ENCODE measurements around the gene RCBTB1.
A peak's percentile ranks its signal among the peaks of the same experiment; 100 is the strongest.
"Not testable (repeated sequence)": the region's sequence is repeated elsewhere in the genome, so short reads cannot be mapped to it uniquely, and the experiment has no call there.

Gene RCBTB1

DNA sequence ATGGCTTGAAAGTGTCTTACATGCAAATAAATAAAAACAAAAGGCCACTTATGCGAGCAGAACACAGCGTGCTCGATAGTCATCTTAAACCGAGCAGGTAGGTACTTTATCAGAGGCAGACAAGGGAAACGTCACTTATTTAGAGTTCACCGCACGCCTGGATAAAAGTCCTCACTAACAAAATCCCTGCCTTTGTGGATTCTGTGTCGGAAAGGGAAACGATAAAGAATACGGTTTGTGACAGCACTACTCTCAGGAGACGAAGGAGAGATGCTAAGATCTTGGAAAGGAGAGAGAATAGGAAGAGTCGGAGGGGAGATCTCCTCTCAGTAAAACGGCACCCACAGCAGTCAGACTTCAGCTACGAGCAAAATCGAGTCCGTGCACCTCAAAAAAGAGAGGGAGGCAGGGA is 581 bp downstream of the RCBTB1 start:
- Histone ChIP-seq H3K27me3 (ENCODE audit: control insufficient read depth in 5 of 5, insufficient read depth in 4 of 5, low read length in 5 of 5) (no peaks in the 10 kb centered on the region), H3K27ac (ENCODE audit: low read depth, low read length) (peak overlapping the region; percentile 41)

GRCh38 chr13:49580980-49581680 is 4.2 kb downstream of the RCBTB1 start:
- H3K4me3 ChIP-seq (ENCODE audit: low read depth in 1 of 5, low read length in 5 of 5), result no peak overlapping the region
- peaks cover 2 to 19% (median 7%) of the 10 kb centered on the region in 5 donors for H3K36me3 ChIP-seq (ENCODE audit: control insufficient read depth in 5 of 5, insufficient read depth in 5 of 5, low read length in 5 of 5)
- H3K9ac ChIP-seq (ENCODE audit: low read length in 5 of 5), result no peak overlapping the region

More for the DNA sequence above, 581 bp downstream of the RCBTB1 start:
- Histone ChIP-seq H3K4me1 (ENCODE audit: control insufficient read depth in 5 of 5, insufficient read depth in 5 of 5, low read length in 5 of 5) (peaks cover 3 to 21% (median 19%) of the 10 kb centered on the region in 5 donors), H3K36me3 (ENCODE audit: control insufficient read depth in 5 of 5, insufficient read depth in 5 of 5, low read length in 5 of 5) (peaks cover 2 to 8% (median 3%) of the 10 kb centered on the region in 5 donors), H3K4me3 (ENCODE audit: low read depth in 1 of 5, low read length in 5 of 5) (peak overlapping the region; percentile 79 to 94 (median 91)), H3K9me3 (ENCODE audit: control insufficient read depth in 5 of 5, low read length in 5 of 5) (no peaks in the 10 kb centered on the region), H3K9ac (ENCODE audit: low read length in 5 of 5) (peak overlapping the region; percentile 79 to 87 (median 81))

DNA sequence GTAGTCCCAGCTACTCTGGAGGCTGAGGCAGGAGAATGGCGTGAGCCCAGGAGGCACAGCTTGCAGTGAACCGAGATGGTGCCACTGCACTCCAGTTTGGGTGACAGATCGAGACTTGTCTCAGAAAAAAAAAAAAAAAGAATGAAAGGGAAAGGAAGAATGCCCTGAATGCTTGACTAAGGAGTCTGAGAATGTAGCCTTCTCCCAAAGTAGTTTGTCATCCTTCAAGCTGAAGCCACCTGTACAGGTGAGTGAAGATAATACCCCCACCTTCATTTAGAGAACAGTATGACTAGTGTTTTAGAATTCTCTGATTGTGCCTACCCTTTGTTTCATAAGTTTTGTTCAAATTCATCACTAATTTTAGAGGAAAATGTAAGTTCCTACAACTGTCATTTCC is 5.9 kb downstream of the RCBTB1 start:
- Histone ChIP-seq H3K9me3 (ENCODE audit: control insufficient read depth in 5 of 5, low read length in 5 of 5) (no peaks in the 10 kb centered on the region), H3K36me3 (ENCODE audit: control insufficient read depth in 5 of 5, insufficient read depth in 5 of 5, low read length in 5 of 5) (peaks cover 2 to 19% (median 7%) of the 10 kb centered on the region in 5 donors), H3K9ac (ENCODE audit: low read length in 5 of 5) (no peak overlapping the region), H3K4me1 (ENCODE audit: control insufficient read depth in 5 of 5, insufficient read depth in 5 of 5, low read length in 5 of 5) (peaks cover under 1 to 8% (median 4%) of the 10 kb centered on the region in 5 donors), H3K4me3 (ENCODE audit: low read depth in 1 of 5, low read length in 5 of 5) (no peak overlapping the region), H3K27ac (ENCODE audit: low read depth, low read length) (no peak overlapping the region), H3K27me3 (ENCODE audit: control insufficient read depth in 5 of 5, insufficient read depth in 4 of 5, low read length in 5 of 5) (no peaks in the 10 kb centered on the region)

More at GRCh38 chr13:49580980-49581680, 4.2 kb downstream of the RCBTB1 start:
- Histone ChIP-seq H3K27me3 (ENCODE audit: control insufficient read depth in 5 of 5, insufficient read depth in 4 of 5, low read length in 5 of 5) (no peaks in the 10 kb centered on the region), H3K4me1 (ENCODE audit: control insufficient read depth in 5 of 5, insufficient read depth in 5 of 5, low read length in 5 of 5) (peaks cover 3 to 19% (median 17%) of the 10 kb centered on the region in 5 donors), H3K9me3 (ENCODE audit: control insufficient read depth in 5 of 5, low read length in 5 of 5) (no peaks in the 10 kb centered on the region), H3K27ac (ENCODE audit: low read depth, low read length) (no peak overlapping the region)

GRCh38 chr13:49571299-49572240 is 13.8 kb downstream of the RCBTB1 start:
- H3K4me3 ChIP-seq (ENCODE audit: low read depth in 1 of 5, low read length in 5 of 5), result no peak overlapping the region
- peaks cover 2 to 4% (median 3%) of the 10 kb centered on the region in 5 donors for H3K36me3 ChIP-seq (ENCODE audit: control insufficient read depth in 5 of 5, insufficient read depth in 5 of 5, low read length in 5 of 5)
- H3K27ac ChIP-seq (ENCODE audit: low read depth, low read length), result no peak overlapping the region
- no peak overlapping the region for H3K9ac ChIP-seq (ENCODE audit: low read length in 5 of 5)
- no peaks in the 10 kb centered on the region for H3K27me3 ChIP-seq (ENCODE audit: control insufficient read depth in 5 of 5, insufficient read depth in 4 of 5, low read length in 5 of 5)
- H3K4me1 ChIP-seq (ENCODE audit: control insufficient read depth in 5 of 5, insufficient read depth in 5 of 5, low read length in 5 of 5), result no peaks in the 10 kb centered on the region
- no peaks in the 10 kb centered on the region for H3K9me3 ChIP-seq (ENCODE audit: control insufficient read depth in 5 of 5, low read length in 5 of 5)

GRCh38 chr13:49569993-49570689 is 15.2 kb downstream of the RCBTB1 start:
- Histone ChIP-seq H3K36me3 (ENCODE audit: control insufficient read depth in 5 of 5, insufficient read depth in 5 of 5, low read length in 5 of 5) (peaks cover 3 to 8% (median 7%) of the 10 kb centered on the region in 5 donors), H3K4me1 (ENCODE audit: control insufficient read depth in 5 of 5, insufficient read depth in 5 of 5, low read length in 5 of 5) (no peaks in the 10 kb centered on the region), H3K9ac (ENCODE audit: low read length in 5 of 5) (no peak overlapping the region), H3K4me3 (ENCODE audit: low read depth in 1 of 5, low read length in 5 of 5) (no peak overlapping the region), H3K27me3 (ENCODE audit: control insufficient read depth in 5 of 5, insufficient read depth in 4 of 5, low read length in 5 of 5) (no peaks in the 10 kb centered on the region), H3K27ac (ENCODE audit: low read depth, low read length) (no peak overlapping the region), H3K9me3 (ENCODE audit: control insufficient read depth in 5 of 5, low read length in 5 of 5) (no peaks in the 10 kb centered on the region)

GRCh38 chr13:49567491-49567890 is 17.9 kb downstream of the RCBTB1 start:
- Histone ChIP-seq H3K4me3 (ENCODE audit: low read depth in 1 of 5, low read length in 5 of 5) (no peak overlapping the region), H3K9ac (ENCODE audit: low read length in 5 of 5) (no peak overlapping the region), H3K9me3 (ENCODE audit: control insufficient read depth in 5 of 5, low read length in 5 of 5) (no peaks in the 10 kb centered on the region), H3K4me1 (ENCODE audit: control insufficient read depth in 5 of 5, insufficient read depth in 5 of 5, low read length in 5 of 5) (no peaks in the 10 kb centered on the region), H3K27ac (ENCODE audit: low read depth, low read length) (no peak overlapping the region), H3K36me3 (ENCODE audit: control insufficient read depth in 5 of 5, insufficient read depth in 5 of 5, low read length in 5 of 5) (peaks cover 6 to 12% (median 10%) of the 10 kb centered on the region in 5 donors), H3K27me3 (ENCODE audit: control insufficient read depth in 5 of 5, insufficient read depth in 4 of 5, low read length in 5 of 5) (no peaks in the 10 kb centered on the region)

GRCh38 chr13:49566461-49566860 is 18.9 kb downstream of the RCBTB1 start:
- Histone ChIP-seq H3K9ac (ENCODE audit: low read length in 5 of 5) (no peak overlapping the region), H3K27ac (ENCODE audit: low read depth, low read length) (no peak overlapping the region), H3K27me3 (ENCODE audit: control insufficient read depth in 5 of 5, insufficient read depth in 4 of 5, low read length in 5 of 5) (no peaks in the 10 kb centered on the region), H3K36me3 (ENCODE audit: control insufficient read depth in 5 of 5, insufficient read depth in 5 of 5, low read length in 5 of 5) (peaks cover 7 to 12% (median 10%) of the 10 kb centered on the region in 5 donors), H3K4me3 (ENCODE audit: low read depth in 1 of 5, low read length in 5 of 5) (no peak overlapping the region), H3K4me1 (ENCODE audit: control insufficient read depth in 5 of 5, insufficient read depth in 5 of 5, low read length in 5 of 5) (no peaks in the 10 kb centered on the region), H3K9me3 (ENCODE audit: control insufficient read depth in 5 of 5, low read length in 5 of 5) (no peaks in the 10 kb centered on the region)

DNA sequence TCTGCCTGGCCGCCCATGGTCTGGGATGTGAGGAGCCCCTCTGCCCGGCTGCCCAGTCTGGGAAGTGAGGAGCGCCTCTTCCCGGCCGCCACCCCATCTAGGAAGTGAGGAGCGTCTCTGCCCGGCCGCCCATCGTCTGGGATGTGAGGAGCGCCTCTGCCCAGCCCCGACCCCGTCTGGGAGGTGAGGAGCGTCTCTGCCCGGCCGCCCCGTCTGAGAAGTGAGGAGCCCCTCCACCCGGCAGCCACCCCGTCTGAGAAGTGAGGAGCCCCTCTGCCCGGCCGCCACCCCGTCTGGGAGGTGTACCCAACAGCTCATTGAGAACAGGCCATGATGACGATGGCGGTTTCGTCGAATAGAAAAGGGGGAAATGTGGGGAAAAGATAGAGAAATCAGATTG is 19.9 kb downstream of the RCBTB1 start:
- not testable (repeated sequence) for H3K9ac ChIP-seq (ENCODE audit: low read length in 5 of 5); H3K4me3 ChIP-seq (ENCODE audit: low read depth in 1 of 5, low read length in 5 of 5); H3K27ac ChIP-seq (ENCODE audit: low read depth, low read length); H3K4me1 ChIP-seq (ENCODE audit: control insufficient read depth in 5 of 5, insufficient read depth in 5 of 5, low read length in 5 of 5); H3K27me3 ChIP-seq (ENCODE audit: control insufficient read depth in 5 of 5, insufficient read depth in 4 of 5, low read length in 5 of 5); H3K9me3 ChIP-seq (ENCODE audit: control insufficient read depth in 5 of 5, low read length in 5 of 5)
- peaks cover 8 to 21% (median 12%) of the 10 kb centered on the region in 5 donors for H3K36me3 ChIP-seq (ENCODE audit: control insufficient read depth in 5 of 5, insufficient read depth in 5 of 5, low read length in 5 of 5)

GRCh38 chr13:49563516-49563915 is 21.8 kb downstream of the RCBTB1 start:
- Histone ChIP-seq H3K9ac (ENCODE audit: low read length in 5 of 5) (no peak overlapping the region), H3K4me1 (ENCODE audit: control insufficient read depth in 5 of 5, insufficient read depth in 5 of 5, low read length in 5 of 5) (no peaks in the 10 kb centered on the region), H3K36me3 (ENCODE audit: control insufficient read depth in 5 of 5, insufficient read depth in 5 of 5, low read length in 5 of 5) (peaks cover 15 to 35% (median 20%) of the 10 kb centered on the region in 5 donors), H3K27me3 (ENCODE audit: control insufficient read depth in 5 of 5, insufficient read depth in 4 of 5, low read length in 5 of 5) (no peaks in the 10 kb centered on the region), H3K4me3 (ENCODE audit: low read depth in 1 of 5, low read length in 5 of 5) (no peak overlapping the region), H3K9me3 (ENCODE audit: control insufficient read depth in 5 of 5, low read length in 5 of 5) (no peaks in the 10 kb centered on the region), H3K27ac (ENCODE audit: low read depth, low read length) (no peak overlapping the region)

Measured in subcutaneous abdominal adipose tissue (tissue), 5 donors.